Measurements from ENCODE around the gene DDX24.

DDX24 gene

GRCh38 chr14:94028450-94028826, 52.6 kb downstream of the DDX24 start:
- DNase-seq = no peak

GRCh38 chr14:94027566-94028449, 53.2 kb downstream of the DDX24 start:
- DNase-seq = no peak

DNA sequence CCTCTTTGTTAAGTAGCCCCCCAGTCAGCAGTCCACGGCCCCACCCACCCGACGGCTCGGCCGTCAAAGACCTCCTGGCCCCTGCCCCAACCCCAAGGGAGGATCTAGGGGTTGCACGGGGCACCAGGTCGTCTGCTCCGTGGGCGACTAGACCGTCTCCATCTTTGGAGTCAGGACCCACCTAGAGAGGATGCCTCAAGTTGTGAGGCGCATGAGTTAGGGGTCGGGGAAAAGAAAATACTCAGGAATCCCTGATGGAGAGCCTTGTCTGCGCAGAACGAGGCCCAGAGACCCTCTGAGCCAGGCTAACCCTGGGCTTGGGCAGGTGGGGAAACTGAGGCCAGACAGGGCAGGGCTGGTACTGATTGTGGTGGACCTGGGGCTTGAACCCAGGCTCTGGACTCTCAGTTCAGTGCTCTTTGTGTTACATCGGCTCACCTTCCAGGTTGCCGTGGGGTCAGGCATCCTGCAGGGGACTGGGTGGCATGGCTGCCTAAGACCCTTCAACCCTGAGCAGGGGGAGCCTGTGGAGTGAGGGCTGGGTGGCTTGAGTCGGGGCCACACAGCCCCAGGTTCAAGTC, 54.0 kb downstream of the DDX24 start:
- no peak for DNase-seq

GRCh38 chr14:94026173-94026888, 54.7 kb downstream of the DDX24 start, which contains the start of gene OTUB2:
TSS of gene OTUB2 (plus strand) at chr14:94026340. CDS start at chr14:94026538, 198 bp downstream.
- DNase-seq = peak; percentile 100

- DNase-seq = no peak
Measured at GRCh38 chr14:94025720-94026119, 55.3 kb downstream of the DDX24 start.

- DNase-seq = no peak
Measured at GRCh38 chr14:94024549-94024948, 56.5 kb downstream of the DDX24 start.

DNA sequence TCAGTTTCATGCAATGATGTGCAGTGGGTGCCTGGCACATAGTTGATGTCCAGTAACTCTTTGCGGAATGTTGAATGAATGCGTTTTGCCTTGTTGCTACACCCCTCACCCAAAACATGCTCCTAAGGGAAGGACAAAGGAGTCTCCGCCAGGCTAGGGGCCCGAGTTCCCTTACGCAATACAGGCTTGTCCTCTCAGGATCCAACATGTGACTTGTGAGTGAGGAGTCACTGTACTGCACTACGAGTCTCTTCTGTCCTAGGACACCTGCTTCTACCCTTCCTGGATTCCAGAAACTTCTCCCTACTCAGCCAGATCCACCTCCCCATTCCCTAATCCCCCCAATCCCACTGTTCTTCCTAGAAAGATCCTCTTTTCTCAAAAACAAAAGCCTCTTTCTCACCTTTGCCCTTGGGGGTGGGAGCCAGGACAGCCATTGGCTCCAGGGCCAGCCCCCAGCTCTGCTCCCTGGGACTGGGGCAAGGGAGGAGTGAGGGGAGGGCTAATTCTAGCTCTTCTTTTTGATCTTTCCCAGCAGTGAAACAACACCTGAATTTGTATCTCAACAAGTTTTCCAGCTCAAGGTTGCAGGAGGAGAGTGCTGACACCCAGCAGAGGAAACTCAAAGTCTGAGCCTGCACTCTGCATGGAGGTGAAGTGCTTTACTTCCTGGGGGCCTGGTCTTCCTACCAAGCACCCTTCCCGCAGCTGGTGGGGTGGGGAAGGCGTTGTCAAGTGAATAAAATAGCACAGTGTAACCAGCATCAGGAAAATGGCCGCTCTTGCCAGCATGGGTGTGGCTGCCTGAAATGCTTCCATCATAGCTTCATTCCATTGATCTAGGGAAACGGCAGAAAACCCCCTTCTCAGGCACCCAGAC, 58.2 kb downstream of the DDX24 start:
- no peak for DNase-seq

- no peak for DNase-seq
Measured at GRCh38 chr14:94021416-94022157, 59.4 kb downstream of the DDX24 start.

DNA sequence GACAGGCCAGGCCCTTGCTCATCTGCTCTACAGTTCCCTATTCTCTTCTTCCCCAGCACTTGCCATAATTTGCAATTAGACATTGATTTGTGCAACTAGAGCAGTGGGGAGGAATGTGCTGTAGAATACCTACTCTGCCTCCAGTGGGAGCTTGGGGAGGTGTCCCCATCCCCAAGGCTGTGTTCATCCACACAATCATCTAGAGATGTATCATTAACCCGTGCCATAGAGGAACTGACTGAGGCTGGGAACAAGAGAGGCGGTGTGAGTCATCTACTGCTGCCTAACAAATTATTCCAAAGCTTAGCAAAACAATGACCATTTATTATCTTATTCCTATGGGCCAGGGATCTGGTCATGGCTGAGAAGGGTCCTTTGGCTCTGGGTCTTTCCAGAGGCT, 60.0 kb downstream of the DDX24 start:
- DNase-seq = no peak

DNA sequence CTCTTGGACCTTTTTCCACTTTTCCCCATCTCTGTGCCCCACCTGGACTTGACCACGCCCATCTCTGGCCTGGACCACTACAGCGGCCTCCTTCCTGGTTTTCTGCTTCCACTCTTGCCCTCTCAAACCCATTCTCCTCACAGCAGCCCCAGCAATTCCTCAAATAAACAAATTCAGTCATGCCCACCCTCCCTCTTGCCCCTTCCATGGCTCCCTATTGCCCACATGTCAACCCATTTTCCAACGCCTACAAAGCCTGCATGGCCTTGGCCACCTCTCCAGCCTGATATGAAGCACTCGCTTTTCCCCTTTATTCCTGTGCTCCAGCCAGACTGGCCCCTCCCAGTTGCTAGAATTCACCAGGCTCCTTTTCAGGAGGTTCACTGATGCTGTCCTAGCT, 60.7 kb downstream of the DDX24 start:
- no peak for DNase-seq

GRCh38 chr14:94019329-94019728, 61.7 kb downstream of the DDX24 start:
- DNase-seq = no peak

DNA sequence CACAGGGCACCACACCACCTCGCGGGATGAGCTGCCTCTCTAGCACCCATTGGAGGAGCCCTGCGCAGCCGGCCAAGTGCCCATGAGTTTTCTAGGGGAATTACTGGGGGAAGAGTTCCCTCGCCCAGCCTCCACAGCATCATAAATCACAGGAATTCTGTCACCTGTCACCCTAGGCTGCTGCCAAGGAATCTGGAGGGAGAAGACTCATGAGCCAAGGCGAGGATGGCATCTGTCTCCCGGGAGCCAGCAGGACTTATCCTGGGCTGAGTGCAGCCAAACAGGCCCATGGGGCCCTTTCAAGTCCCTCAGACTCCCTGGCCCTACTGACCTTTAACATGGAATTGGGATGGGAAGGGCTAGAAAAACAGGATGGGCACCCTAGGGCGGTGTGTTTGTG, 62.7 kb downstream of the DDX24 start:
- DNase-seq = no peak

- no peak for DNase-seq
Measured at GRCh38 chr14:94016446-94016976, 64.5 kb downstream of the DDX24 start.

DNA sequence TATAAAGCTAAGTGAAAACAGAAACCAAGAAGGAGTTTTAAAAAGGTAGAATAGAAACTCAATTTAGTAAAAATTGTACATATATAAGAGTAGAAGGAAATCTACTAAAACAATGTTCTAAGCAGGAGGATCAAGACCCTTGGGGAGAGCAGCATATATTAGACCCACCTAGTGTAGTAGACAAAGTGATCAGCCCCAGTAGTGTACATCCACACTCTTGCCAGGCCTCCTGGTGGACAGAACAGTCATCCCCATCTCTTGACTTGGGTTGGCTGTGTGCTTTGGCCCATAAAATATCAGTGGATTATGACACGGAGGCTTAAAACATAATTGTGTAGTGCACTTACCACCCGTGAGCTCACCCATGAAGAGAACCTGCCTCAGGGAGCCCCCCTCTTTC, 65.8 kb downstream of the DDX24 start:
- no peak for DNase-seq

GRCh38 chr14:94014382-94014781, 66.6 kb downstream of the DDX24 start:
- no peak for DNase-seq

- no peak for DNase-seq
Measured at GRCh38 chr14:94011795-94012194, 69.2 kb downstream of the DDX24 start.

- DNase-seq = no peak
Measured at GRCh38 chr14:94010625-94011024, 70.4 kb downstream of the DDX24 start.

GRCh38 chr14:94009767-94010166, 71.2 kb downstream of the DDX24 start:
- DNase-seq = no peak

GRCh38 chr14:94008234-94008633, 72.8 kb downstream of the DDX24 start:
- DNase-seq = no peak

DNA sequence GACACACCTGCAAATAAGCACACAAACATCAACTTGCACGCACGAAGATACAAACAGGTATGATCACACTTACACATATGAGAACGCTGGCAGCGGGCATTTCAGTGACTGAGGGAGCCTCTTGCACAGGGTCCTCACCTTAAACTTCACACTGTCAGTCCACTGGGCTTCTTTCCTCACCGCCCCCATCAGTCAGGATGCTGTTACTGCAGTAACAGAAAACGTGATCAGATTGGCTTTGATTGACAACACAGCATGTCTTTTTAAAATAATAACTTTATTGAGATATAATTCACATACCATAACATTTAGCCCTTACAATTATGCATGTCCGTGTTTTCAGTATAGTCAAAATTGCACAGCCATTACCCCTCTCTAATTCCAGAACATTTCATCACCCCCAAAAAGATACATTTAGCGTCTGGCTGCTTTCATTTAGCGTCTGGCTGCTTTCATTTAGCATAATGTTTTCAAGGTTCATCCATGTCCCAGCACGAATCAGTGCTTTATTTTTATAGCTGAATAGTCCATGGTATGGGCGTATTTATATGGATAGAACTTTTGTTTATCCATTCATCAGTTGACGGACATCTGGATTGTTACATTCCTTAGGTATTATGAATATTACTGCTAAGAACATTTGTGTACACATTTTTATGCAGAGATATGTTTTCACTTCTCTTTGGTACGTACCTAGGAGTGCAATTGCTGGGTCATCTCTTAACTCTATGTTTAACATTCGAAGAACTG, 75.5 kb downstream of the DDX24 start:
- no peak for DNase-seq

GRCh38 chr14:94004015-94004414, 77.0 kb downstream of the DDX24 start:
- no peak for DNase-seq

Measured in right forelimb (tissue), 1 donor.